B cell (primary cell): ENCODE results near the gene ABLIM3.

Experiments
- CTCF ChIP-seq: fragments of 200-600 bp; IDR thresholded peaks from one replicate; pipeline ENCODE4 v1.8.0; 2022; ENCODE audit warnings: antibody characterized with exemption, mild to moderate bottlenecking
- EZH2 ChIP-seq: IDR thresholded peaks from 2 replicates; pipeline ENCODE4 v1.6.1; 2012; ENCODE audit warnings: borderline replicate concordance, low read depth, mild to moderate bottlenecking, moderate library complexity, low read length; ENCODE audit not compliant: insufficient read depth, poor library complexity, severe bottlenecking

GRCh38 chr5:149221731-149222342 lies 80.5 kb downstream of the ABLIM3 start:
- TF ChIP-seq CTCF (no peak), EZH2 (no peak)
